GM19397 (cell line): ENCODE measurements around the gene EXT2.

Experiments
- ATAC-seq: cut with Tn5 transposase; IDR thresholded peaks from one replicate; pipeline ENCODE4 v1.9.1; 2021; ENCODE audit warnings: mild to moderate bottlenecking, moderate library complexity; ENCODE audit not compliant: unreplicated experiment

Gene EXT2

DNA sequence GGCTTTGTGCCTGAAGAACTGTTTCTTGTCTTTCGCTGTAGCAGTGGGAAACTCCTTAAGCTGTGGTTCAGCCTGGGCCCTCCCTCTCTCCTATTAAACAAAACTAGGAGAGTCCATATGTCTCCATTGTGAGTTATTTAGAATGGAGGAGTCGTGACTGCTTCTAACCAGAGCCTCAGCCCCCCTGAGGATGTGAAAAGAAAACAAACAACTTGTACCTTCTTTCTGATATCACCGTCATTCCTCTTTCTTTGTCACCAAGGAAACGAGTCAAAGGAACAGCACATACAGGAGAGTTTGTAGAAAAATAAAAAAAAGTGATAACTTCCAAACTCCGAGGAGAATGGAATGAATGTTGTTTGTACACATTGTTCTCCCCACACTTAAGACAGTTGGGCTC lies 11.6 kb upstream of the EXT2 start:
- no peak for ATAC-seq

DNA sequence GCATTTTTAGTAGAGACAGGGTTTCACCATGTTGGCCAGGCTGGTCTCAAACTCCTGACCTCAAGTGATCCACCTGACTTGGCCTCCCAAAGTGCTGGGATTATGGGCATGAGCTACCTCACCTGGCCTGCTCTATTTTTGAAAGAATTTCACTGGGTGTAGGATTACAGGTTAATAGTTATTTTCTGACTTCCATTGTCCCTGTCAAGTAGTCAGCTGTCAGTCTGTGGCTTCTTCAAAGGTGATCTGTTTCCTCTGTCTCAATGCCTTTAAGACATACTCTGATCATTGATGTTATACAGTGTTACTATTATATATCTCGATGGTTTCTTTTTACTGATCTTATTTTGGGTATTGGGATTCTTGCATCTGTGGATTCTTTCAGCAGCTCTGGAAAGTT lies 10.1 kb upstream of the EXT2 start:
- ATAC-seq: no peak

DNA sequence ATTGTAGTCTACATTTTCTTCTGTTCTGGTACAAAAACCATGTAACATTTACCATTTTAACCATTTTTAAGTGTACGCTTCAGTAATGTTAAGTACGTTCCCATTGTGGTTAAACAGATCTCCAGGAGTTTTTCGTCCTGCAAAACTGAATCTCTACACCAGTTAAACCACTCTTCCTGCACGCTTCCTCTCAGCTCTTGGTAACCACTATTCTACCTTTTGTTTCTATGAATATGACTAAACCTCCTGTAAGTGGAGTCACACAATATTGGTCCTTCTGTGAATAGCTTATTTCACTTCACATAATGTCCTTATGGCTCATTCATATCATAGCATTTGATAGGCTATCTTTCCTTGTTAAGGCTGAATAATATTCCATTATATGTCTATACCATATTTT lies 7.1 kb upstream of the EXT2 start:
- ATAC-seq: no peak

DNA sequence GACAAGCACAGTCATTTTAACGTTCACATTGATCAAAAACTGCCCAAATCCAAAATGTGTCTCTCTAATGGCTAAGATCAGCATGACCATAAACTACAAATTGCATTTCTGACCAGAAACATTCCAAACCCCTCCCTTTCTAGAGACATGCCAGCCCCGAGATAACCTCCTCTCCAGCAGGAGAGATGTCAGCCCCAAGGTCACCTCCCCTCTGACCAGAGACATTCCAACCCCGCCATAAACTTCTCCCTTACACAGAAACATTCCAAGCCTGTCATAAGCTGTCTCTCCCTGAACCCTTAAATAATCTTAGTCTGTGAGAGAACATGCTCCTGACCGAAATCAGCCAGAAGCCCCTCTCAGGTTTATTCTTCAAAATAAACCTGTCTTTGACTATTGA lies 6.6 kb upstream of the EXT2 start:
- ATAC-seq: no peak

DNA sequence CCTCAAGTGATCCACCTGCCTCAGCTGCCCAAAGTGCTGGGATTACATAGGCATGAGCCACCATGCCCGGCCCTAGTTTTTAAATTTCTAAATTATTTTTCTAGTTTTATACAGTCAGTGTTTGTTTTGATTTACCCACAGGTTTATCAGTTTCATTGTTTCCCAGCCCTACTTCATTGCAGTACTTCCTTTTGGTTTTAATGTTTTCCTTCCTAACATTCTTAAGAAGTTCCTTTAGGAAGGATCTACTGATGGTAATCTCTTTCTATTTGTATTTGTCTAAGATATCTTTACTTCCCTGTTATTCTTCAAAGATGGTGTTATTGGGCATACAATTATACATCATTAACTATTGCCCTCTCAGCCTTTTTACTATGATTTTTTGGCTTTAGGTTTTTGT lies 4.9 kb upstream of the EXT2 start:
- ATAC-seq: no peak

DNA sequence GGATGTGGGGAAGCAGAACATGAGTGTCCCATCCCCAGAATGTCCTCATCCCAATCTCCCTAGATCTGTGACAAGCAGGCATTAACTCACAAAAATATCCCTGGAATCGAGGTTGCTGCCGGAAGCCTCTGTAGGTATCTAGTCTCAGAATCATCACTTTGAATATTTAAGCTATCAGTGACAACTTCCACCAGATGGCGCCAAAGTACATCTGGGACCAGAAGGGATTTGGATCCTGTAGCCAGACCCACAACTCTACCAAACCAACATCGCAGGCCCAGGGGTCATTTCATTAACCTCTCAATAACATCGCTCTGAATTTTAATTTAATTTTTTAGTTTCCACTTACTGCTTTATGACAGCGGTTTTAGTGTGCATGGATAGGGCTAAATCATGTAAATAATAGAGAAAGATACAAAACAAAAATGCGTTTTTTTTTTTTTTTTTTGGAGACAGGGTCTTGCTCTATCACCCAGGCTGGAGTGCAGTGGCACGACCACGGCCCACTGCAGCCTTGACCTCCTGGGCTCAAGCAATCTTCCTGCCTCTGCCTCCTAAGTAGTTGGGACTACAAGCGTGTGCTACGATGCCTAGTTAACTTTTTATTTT lies 1.1 kb upstream of the EXT2 start:
- no peak for ATAC-seq

DNA sequence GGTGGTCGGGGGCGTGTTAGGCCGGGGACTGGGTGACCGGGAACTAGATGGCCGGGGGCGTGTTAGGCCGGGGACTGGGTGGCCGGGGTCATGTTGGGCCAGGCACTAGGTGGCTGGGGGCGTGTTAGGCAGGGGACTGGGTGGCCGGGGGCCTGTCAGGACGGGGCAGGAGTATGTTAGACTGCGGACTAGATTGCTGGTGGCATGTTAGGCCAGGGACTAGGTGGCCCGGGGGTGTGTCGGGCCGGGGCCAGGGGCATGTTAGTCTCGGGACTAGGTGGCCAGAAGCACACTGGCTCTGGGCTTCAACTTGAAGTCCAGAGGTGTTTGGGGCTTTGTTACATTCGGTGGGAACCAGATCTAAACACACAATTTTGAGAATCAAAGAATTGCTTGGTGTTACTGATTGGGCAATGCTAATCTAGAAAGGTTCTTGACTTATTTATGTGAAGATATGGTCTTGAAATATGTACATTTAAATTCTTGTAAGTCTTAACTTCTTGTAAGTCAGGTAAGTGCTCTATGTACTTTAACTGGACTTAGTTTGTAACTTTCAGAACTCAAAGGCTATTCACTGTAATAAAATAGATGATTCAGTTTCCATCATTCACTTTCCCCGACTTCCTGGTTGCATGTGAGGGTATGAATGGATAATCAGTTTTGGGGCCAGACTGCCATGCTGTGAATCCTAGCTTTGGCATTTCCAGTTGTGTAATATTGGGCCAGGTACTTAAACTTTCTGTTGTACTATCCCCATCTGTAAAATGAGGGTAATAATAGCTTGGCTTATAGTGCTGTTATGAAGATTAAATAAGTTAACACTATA lies 1.1 kb downstream of the EXT2 start:
- no peak for ATAC-seq

DNA sequence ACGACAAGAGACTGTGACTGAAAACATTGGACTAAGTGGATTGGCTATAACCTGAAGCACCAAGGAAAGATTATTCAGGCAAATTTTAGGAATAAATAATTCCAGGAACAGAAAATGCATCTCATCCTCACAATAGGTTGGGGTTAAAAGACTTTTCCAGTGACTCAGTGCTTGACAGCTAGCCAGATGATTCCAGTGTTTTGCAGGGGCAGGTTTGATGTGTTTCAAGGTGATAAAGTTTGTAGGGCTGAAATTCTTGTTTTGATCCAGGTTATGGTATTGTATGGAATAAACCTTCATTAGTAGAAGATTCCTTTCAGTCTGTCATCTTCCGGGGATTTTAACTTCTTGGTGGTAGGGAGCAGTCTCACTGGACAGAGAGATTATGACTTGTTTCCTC lies 2.3 kb downstream of the EXT2 start:
- ATAC-seq: no peak

DNA sequence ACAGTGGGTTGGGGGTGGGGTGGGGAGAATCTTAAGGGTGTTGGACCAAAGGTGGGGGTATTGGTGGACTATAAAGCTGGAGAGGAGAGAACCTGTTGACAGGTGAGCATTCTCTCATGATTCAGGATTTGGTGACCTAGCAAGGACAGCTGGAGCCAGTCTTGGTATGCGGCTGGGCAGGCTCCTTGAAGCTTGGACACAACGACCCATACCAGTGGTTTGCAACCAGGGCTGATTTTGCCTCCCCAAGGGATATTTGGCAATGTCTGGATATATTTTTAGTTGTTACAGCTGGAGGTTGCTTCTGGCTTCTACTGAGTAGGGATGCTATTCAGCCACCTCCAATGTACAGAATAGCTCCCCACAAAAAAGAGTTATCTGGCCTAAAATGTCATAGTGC lies 5.6 kb downstream of the EXT2 start:
- no peak for ATAC-seq

DNA sequence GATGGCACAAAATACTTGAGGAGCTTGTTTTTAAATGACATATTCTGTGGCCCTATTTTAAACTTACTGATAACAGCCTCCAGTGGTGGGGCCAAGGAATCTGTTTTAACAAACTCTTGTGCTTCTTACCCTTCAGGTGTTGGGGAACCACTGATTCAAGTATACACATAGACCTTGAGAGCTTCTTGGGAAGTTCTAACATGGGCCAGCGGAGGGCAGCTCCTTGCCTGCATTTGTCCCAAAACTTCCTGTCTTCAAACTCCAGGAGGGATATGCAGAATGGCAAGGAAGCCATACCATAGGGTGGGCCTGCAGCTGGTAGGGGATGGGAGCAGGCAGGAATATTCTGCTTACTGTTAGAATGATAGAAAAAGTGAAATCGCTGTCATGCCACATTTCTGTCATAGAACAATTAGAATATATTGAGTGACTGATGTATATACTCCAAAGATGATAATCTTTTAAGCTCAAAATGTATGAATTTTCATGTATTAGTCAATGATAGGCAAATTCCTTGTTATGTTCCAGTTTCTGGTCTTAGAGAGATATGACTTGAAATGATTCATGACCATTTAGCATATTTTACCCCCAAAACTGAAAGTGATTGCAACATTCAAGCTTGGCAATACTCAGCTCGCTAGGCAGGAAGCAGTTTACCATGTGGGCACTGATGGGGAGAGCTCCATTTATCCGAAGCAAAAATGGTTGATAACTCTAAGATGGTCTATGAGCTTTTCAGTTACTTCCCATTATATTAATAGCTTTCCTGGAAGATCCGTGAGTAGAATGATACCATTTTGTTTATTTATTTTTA lies 9.2 kb downstream of the EXT2 start:
- no peak for ATAC-seq

DNA sequence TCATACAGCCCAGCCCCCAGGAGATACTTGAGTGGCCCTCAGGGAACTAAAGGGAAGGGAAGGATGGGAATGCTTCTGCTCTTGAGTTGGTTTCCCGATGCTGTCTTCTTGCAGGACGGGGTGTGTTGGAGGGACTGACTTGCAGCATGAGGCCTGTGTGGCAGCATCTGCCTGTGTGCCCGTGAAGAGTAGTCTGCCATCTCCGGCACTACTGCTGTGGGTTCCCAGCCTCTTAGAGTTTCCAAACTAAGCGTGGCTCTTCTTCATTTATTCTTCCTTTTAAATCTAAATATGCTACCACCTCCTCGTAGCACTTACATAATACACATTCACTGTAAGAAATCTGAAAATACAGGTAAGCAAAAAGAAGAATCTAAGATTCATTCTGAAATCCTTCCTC lies 12.8 kb downstream of the EXT2 start:
- no peak for ATAC-seq

DNA sequence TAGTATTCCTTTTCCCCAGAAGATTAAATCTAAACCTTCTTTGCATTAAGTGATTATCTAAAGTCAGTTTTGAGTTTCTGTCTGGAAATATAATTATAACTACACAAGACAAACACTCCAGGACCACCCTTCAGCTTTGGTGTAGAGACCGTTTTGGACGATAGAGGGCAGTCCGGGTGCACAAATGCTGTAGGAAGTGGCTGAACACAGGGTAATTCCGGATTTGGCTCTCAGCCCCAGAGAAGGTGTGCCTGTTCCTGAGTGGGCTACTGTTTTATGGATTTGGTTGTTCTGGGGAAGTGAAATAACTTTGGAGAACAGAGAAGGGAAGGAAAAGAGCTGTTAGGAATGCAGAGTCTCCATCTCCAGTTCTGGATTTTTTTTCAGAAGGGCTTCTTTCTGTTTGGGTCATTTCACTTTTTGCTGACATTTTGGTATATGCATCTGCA lies 14.8 kb downstream of the EXT2 start:
- ATAC-seq: peak; percentile 83

DNA sequence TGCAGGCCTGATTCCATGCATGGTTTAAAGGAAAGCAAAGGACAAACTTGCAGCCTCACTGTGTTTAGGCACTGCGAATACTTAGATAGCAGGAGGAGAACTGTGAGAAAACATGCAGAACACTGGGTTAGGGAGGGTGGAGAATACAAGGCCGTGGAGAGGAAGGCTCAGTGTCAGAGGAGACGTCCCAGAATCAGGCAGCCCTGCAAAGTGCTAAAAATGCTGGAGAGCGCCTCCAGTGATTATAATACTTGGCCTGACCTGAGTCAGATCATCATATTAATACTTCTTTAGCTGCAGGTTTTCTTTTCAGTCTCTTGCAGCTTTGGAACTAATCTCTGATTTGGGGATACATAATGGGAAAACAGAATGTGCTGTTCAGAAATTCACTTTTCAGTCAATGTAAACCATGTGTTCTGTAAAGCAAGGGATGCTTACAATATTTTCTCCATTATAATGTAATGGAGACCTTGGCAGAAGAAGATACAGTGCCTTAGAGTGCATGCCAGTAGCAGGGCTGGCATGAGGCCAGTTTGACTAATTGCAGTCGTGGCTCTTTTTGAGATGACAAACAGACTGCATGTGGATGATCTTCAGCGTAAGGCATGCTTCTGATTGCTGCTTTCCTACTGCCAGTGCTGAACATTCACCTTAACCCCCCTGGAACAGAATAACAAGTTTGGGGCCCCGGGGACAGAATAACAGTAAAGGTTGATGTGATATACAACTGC lies 16.8 kb downstream of the EXT2 start:
- ATAC-seq: no peak

DNA sequence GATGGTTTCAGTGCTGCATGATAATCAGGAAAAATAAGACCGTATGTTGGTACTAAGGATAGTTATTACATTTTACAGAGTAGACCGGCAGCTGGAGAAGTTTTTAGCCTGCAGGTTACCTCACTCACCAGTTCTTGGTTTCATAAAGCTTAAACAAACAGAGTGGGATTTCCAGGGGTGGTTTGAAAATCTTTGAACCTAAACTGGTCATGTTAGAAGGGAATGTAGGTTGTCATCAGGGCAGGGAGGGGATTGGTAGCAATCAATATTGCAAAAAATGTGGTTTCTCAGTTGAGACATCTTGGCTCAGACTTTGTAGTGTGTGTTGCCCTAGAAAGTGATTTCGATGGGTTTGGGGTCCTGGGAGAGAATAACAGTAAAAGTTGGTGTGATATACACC lies 17.5 kb downstream of the EXT2 start:
- ATAC-seq: no peak

DNA sequence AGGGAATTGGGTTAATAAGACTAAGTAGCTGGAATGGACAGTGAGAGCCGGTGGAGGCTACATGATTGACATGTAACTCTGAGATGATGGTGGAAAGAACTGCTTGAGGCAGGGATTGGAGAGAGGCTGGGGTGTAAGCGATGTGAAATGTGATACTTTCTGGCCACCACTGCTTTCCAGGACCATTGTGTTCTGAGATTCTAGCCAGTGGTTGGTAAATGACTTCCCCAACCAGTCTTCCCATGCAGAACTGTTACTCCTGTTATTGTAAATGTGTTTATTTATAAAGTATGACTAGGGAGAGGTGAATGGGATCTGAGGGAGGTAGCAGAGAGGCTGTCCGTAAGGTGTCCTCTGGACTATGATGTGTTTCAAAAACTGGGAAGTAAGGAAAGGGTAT lies 18.1 kb downstream of the EXT2 start:
- ATAC-seq: no peak

DNA sequence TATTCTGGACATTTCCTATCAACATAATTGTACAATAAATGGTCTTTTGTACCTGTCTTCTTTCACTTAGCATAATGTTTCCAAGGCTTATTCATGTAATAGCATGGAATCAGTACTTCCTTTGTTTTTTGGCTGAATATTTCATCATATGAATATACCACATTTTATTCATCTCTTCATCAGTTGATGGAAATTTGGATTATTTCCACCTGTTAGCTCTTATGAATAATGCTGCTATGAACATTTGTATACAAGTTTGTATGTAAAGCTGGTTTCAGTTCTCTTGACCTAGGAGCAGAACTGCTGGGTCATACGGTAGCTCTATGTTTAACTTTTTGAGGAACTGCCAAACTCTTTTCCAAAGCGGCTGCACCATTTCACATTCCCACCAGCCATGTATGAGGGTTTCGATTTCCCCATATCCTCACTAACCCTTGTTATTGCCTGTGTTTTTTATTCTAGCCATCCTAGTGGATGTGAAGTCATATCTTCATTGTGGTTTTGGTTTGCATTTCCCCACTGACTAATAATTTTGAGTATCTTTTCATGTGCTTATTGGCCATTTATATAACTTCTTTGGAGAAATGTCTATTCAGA lies 20.9 kb downstream of the EXT2 start:
- no peak for ATAC-seq

DNA sequence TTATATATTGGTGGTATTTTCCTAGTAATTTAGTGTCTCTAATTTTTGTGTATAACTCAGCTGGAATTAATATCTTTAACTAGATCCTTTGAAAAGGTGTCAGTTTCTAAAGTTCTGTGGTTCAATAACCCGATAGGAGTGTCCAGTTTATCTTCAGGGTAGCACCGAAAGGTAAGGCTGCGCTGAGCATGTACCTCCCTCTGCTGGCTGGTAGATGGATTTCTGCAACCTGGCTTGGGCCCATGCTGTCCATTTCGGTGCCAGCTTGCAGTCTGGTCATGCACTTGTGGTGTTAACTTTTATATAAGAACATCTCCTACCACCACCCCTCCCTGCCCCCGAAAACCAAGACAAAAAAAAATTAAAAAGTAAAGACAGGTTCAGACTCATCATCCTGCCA lies 24.7 kb downstream of the EXT2 start:
- no peak for ATAC-seq

DNA sequence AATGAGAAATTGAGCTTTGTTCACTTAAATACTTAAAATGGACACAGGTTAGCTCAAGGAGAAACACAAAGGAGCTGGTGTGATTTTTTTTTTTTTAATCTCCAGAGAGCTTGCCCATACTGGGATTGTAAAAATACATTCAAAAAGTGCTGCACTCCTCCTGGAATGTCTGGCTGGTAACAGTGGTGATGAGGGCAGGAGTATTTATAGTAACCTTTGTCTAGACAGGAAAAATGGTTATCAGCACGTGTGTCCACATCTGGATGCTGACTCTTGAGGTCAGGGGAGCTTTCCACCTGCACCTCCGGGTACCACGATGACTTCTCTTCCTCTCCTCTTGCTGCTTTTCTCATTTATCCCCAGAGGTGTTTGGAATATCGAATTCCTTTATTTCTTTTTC lies 30.1 kb downstream of the EXT2 start:
- no peak for ATAC-seq

DNA sequence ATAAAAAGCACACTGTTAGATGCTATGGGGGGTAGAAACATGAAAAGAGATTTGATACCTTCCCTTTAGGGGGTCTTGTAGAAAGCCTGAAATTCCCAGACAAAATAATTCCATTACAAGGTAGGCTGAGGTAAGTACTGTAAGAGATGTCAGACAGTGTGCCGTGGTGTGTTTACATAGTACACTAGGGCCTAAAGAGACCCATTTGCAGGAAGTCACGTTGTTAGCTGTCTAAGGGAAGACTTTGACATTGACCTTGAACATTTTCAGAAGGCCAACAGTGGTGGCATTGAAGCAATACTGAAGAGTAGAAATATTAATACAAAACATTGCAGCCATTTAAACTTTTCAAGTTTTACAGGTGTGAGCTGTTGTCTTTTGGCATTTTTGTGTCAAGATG lies 30.8 kb downstream of the EXT2 start:
- no peak for ATAC-seq

DNA sequence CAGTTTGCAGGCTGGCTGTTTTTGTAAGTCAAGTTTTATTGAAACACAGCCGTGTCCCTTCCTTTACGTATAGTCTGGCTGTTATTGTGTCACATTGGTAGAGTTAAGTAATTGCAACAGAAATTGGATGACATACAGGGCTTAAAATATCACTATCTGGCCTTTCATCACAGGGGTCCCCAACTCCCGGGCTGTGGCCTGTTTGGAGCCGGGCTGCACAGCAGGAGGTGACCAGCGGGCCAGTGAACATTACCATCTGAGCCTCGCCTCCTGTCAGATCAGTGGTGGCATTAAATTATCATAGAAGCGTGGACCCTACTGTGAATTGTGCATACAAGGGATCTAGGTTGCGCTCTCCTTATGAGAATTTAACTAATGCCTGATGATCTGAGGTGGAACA lies 31.7 kb downstream of the EXT2 start:
- ATAC-seq: no peak

DNA sequence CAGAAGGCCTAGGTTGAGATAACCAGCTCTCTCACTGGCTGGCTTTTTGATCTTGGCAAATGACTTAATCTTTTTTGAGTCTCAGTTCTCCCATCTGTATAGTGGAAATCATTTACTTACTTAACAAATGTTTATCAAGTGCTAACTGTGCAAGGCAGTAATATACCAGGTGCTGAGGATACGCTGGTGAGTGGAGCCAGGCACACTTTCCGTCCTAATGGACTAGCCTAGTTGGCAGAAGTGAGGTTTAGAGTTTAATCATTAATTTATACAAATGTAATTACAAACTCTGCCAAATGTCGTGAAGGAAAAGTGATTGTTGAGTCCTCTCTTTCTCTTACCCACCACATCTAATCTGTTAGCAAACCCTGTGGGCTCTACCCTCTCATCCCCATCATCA lies 33.3 kb downstream of the EXT2 start:
- ATAC-seq: no peak
